ENCODE data around the gene RNASEL. TPM values are rescaled to one million over a fixed set of nuclear protein-coding genes. Genes with fewer than 3 reads are reported as not detected.

Gene RNASEL
- total RNA-seq, 1 experiment from 2014 or later = 1.2 TPM

DNA sequence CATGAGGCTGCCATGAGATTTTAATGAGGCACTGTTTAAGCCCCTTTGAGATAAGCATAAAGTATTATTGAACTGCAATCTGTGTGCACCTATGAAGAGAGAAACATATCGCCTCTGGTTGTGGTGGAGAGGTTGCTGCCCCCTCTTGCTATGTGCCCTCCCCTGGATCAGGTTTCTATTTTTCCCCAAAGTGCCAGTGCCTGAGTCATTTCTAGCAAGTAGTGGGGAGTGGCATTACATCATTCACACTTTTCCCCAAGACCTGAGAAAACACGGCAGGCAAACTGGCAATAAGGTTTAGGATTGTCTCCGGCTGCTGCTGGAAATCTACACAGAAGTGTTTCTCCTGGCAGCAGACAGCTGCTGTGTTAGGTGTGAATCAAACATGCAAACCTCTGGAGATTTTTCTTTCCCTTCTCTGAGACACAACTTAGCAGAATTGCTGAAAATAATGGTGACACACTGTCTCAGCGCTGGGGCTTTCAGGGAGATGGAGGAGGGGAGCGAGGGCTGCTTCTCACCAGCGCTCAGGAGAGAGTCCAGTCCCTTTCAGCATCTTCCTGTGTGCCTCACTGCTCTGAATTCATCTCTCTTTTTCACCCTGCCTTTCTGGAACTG is 28.8 kb upstream of the RNASEL start:
- Histone ChIP-seq H3K27me3 (ENCODE audit: control insufficient read depth, insufficient read depth, low read length) (peaks cover 16% of the 10 kb centered on the region), H3K27ac (ENCODE audit: low read length) (no peak overlapping the region), H3K4me1 (ENCODE audit: control insufficient read depth, insufficient read depth, low read length) (no peaks in the 10 kb centered on the region; the same call in 1 of the 2 replicates), H3K36me3 (ENCODE audit: control insufficient read depth, insufficient read depth, low read length) (no peaks in the 10 kb centered on the region), H3K4me3 (ENCODE audit: low read depth in 2 of 2, low read length in 2 of 2) (no peak overlapping the region), H3K9me3 (ENCODE audit: control insufficient read depth, insufficient read depth, low read depth, low read length) (no peaks in the 10 kb centered on the region)
- in situ Hi-C loops (cut with HindIII; ENCODE audit: low pct_unique_long_range_greater_than_20kb, low sequenced_read_pairs) = no loop called here
- ATAC-seq (no peak), DNase-seq (ENCODE audit: low read depth, low spot score) (no peak)
- POLR2A ChIA-PET = no interaction called here
- BruUV-seq (replicated peaks) = no TSS peak
- CTCF ChIA-PET = no interaction called here
- TF ChIP-seq TCF7L2 (IDR thresholded peaks at IDR 0.05; ENCODE audit: low read depth, low read length) (no peak), SIN3A (IDR thresholded peaks at IDR 0.05; ENCODE audit: borderline replicate concordance, insufficient read depth, low read depth, low read length) (no peak), POLR2AphosphoS5 (IDR thresholded peaks at IDR 0.05; ENCODE audit: low read depth, low read length) (no peak)
- TF ChIP-seq, protein P1, sequence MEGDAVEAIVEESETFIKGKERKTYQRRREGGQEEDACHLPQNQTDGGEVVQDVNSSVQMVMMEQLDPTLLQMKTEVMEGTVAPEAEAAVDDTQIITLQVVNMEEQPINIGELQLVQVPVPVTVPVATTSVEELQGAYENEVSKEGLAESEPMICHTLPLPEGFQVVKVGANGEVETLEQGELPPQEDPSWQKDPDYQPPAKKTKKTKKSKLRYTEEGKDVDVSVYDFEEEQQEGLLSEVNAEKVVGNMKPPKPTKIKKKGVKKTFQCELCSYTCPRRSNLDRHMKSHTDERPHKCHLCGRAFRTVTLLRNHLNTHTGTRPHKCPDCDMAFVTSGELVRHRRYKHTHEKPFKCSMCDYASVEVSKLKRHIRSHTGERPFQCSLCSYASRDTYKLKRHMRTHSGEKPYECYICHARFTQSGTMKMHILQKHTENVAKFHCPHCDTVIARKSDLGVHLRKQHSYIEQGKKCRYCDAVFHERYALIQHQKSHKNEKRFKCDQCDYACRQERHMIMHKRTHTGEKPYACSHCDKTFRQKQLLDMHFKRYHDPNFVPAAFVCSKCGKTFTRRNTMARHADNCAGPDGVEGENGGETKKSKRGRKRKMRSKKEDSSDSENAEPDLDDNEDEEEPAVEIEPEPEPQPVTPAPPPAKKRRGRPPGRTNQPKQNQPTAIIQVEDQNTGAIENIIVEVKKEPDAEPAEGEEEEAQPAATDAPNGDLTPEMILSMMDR (IDR thresholded peaks at IDR 0.05) = no peak
- TF ChIP-seq, protein P2, sequence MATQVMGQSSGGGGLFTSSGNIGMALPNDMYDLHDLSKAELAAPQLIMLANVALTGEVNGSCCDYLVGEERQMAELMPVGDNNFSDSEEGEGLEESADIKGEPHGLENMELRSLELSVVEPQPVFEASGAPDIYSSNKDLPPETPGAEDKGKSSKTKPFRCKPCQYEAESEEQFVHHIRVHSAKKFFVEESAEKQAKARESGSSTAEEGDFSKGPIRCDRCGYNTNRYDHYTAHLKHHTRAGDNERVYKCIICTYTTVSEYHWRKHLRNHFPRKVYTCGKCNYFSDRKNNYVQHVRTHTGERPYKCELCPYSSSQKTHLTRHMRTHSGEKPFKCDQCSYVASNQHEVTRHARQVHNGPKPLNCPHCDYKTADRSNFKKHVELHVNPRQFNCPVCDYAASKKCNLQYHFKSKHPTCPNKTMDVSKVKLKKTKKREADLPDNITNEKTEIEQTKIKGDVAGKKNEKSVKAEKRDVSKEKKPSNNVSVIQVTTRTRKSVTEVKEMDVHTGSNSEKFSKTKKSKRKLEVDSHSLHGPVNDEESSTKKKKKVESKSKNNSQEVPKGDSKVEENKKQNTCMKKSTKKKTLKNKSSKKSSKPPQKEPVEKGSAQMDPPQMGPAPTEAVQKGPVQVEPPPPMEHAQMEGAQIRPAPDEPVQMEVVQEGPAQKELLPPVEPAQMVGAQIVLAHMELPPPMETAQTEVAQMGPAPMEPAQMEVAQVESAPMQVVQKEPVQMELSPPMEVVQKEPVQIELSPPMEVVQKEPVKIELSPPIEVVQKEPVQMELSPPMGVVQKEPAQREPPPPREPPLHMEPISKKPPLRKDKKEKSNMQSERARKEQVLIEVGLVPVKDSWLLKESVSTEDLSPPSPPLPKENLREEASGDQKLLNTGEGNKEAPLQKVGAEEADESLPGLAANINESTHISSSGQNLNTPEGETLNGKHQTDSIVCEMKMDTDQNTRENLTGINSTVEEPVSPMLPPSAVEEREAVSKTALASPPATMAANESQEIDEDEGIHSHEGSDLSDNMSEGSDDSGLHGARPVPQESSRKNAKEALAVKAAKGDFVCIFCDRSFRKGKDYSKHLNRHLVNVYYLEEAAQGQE (IDR thresholded peaks at IDR 0.05; ENCODE audit: insufficient read depth in 1 of 2, low read depth in 2 of 2, low read length in 1 of 2) = no peak
- intact Hi-C loops (cut with micrococcal nuclease; ENCODE audit: unreplicated experiment) = no loop called here

DNA sequence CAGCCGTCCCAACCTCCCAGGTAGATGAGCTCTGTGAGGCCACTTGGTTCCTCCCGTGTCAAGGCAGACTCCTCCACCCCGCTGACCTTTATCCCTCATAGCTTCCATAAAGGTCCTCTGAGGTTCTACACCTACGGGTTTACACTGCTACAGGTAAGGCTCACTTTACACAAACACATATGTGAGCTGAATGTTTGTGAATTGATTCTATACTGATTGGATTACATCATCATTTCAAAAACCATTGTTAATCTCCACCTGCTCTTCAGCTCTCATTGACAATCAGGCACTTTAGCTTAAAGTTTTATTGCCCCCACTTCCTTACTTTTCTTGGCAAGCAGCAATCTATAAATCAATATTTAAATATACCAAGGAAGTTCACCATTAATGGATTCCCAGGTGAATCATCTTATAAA is 28.0 kb upstream of the RNASEL start:
- no peaks in the 10 kb centered on the region for H3K9me3 ChIP-seq (ENCODE audit: control insufficient read depth, insufficient read depth, low read depth, low read length)
- no peaks in the 10 kb centered on the region; the same call in 1 of the 2 replicates for H3K4me1 ChIP-seq (ENCODE audit: control insufficient read depth, insufficient read depth, low read length)
- no peak overlapping the region for H3K27ac ChIP-seq (ENCODE audit: low read length)
- DNase-seq (ENCODE audit: low read depth, low spot score) (no peak), ATAC-seq (no peak)
- H3K4me3 ChIP-seq (ENCODE audit: low read depth in 2 of 2, low read length in 2 of 2) = no peak overlapping the region
- CTCF ChIA-PET = interaction anchor here (0.9 to 1.1 kb wide), 2 partner anchors 24 to 169 kb away, joined by 3 read pairs; no protein-coding TSS in a partner anchor
- POLR2A ChIA-PET = interaction anchor here (0.5 kb wide), 1 partner anchor 740 kb away, joined by 3 read pairs; no protein-coding TSS in a partner anchor
- in situ Hi-C loops (cut with HindIII; ENCODE audit: low pct_unique_long_range_greater_than_20kb, low sequenced_read_pairs) (no loop called here), intact Hi-C loops (cut with micrococcal nuclease; ENCODE audit: unreplicated experiment) (no loop called here)
- H3K36me3 ChIP-seq (ENCODE audit: control insufficient read depth, insufficient read depth, low read length) = no peaks in the 10 kb centered on the region
- peaks cover 16% of the 10 kb centered on the region for H3K27me3 ChIP-seq (ENCODE audit: control insufficient read depth, insufficient read depth, low read length)
- TF ChIP-seq, protein P1 (IDR thresholded peaks at IDR 0.05) = no peak
- BruUV-seq (replicated peaks) = no TSS peak

Data from Panc1 (cell line).